GM18868 (cell line): Measurements from ENCODE around the gene GNA15.
"Not testable (repeated sequence)": the region's sequence is repeated elsewhere in the genome, so short reads cannot be mapped to it uniquely, and the experiment has no call there.

Experiments
- ATAC-seq: cut with Tn5 transposase; IDR thresholded peaks from one replicate; pipeline ENCODE4 v1.9.1; 2021; ENCODE audit warnings: mild to moderate bottlenecking, moderate library complexity; ENCODE audit not compliant: unreplicated experiment

The GNA15 gene

GRCh38 chr19:3189702-3190469 is 54.1 kb downstream of the GNA15 start:
- no peak for ATAC-seq

GRCh38 chr19:3190470-3190770 is 54.6 kb downstream of the GNA15 start:
- no peak for ATAC-seq

GRCh38 chr19:3190921-3191805 is 55.3 kb downstream of the GNA15 start:
- ATAC-seq: no peak

GRCh38 chr19:3191806-3192104 is 55.9 kb downstream of the GNA15 start:
- not testable (repeated sequence) for ATAC-seq

- ATAC-seq: no peak
These were observed 56.4 kb downstream of the GNA15 start for GRCh38 chr19:3192228-3192635.

DNA sequence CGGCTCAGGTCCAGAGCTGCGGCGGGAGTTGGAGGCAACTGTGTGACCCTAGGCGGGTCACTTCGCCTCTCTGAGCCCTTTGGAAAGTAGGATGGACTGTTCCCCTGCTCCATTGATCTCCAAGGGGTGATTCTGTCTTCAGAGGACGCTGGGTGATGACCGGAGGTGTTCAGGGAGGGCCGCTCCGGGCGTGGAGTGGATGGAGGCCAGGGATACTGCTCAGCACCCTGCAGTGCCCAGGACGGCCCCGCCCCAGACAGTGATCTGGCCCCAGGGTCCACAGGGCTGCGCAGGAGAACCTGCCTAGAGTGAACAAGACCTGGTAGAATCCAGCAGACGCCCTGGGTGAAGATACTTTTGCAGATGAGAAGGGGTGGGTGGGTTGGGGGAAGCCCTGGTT is 56.9 kb downstream of the GNA15 start:
- ATAC-seq: no peak

- no peak for ATAC-seq
These were observed 57.6 kb downstream of the GNA15 start for GRCh38 chr19:3193256-3194105.

- ATAC-seq: no peak
These were observed 58.6 kb downstream of the GNA15 start for GRCh38 chr19:3194106-3195087.

GRCh38 chr19:3196064-3196932 is 60.5 kb downstream of the GNA15 start:
- ATAC-seq: no peak

DNA sequence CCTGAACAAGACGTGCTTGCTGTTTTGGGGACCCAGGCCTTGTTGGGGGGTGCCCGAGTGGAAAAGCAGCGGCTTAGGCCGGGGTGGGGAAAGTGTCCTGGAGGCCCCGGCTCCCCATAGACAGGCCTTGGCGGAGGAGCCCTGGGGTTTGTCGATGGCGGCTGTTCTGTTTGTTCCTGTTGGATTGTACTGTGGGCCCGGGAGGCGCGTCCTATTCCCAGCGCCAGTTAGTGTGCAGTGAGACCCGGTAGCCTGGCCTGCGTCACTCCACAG is 61.0 kb downstream of the GNA15 start:
- ATAC-seq: no peak

DNA sequence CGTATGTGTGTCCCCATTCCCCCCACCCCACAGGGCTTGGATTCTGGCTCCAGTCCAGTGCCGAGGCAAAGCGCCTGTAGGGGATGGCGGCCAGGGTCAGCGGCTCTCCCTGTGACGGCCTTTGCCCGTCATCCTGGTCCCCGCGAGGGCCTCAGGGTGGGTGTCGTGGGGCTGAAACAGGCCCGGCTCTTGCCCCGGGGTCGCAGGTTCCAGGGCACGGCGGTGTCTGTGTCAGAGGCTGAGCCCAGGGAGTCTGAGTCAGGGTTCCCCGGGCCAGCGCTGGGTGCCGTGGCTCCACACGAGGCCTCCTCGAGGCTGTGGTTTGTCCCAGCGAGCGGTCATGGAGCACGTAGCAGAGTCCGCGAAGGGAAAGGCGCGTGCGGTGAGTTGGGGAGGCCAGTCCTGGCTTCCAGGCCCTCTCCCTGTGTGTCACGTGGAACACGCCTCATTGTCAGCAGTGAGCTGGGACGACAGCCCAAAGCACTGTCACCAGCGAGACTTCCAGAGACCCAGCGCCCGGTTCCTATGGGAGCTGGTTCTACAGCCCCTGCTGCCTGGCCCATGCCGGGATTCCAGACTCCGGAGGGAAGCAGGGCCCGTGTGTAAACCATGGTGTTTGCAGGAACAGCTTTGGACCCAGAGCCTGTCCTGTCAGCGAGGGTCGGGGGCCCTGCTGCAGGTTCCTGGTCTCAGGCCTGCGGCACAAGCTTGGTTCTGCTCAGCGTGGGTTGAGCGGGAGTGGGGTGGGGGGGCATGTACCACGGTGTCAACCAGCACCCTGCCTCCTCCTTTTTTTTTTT is 63.3 kb downstream of the GNA15 start:
- ATAC-seq: no peak

DNA sequence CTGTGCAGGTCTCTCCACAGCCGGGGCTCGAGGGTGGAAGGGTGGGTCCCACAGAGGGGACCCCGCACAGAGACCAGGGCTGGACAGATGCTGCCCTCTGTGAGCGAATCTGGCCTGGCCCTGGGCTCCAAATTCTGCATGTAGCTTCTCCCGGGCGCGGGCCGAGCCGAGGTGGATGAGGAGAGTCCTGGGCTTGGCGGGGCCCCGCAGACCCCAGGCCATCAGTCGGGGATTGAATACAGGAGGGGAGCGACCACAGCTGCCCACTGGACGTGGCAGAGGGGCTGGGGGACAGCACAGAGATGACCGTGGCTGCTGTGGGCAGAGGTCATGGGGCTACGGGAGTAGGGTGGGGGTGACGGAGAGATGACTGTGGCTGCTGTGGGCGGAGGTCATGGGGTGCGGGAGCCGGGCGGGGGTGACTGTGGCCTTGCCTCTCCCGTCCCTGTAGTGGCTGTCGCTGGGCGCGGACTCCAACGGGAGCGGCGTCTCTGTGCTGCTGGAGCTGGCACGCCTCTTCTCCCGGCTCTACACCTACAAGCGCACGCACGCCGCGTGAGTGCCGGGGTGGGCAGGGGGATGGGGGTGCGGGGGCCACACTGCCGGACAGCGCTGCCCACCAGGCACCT is 65.4 kb downstream of the GNA15 start:
- no peak for ATAC-seq

DNA sequence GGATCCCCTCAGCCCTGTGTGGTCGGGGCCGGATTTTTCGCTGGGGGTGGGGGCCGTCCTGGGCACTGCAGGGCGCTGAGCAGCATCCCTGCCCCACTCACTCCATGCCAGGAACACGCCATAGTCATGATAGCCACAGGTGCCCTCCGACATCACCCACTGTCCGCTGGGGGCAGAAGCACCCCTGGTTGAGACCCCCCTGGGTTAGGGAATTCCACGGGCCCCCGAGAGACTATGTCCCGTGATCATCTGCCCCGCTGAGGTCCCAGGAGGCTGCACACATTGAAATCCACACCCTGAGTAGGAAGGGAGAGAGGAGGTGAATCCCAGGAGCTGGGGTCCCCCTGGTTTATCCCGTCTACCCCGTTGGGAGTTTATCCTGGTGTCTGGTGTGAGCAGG is 66.1 kb downstream of the GNA15 start:
- no peak for ATAC-seq

GRCh38 chr19:3202346-3202745 is 66.5 kb downstream of the GNA15 start:
- no peak for ATAC-seq

GRCh38 chr19:3202895-3203294 is 67.1 kb downstream of the GNA15 start:
- ATAC-seq: not testable (repeated sequence)

DNA sequence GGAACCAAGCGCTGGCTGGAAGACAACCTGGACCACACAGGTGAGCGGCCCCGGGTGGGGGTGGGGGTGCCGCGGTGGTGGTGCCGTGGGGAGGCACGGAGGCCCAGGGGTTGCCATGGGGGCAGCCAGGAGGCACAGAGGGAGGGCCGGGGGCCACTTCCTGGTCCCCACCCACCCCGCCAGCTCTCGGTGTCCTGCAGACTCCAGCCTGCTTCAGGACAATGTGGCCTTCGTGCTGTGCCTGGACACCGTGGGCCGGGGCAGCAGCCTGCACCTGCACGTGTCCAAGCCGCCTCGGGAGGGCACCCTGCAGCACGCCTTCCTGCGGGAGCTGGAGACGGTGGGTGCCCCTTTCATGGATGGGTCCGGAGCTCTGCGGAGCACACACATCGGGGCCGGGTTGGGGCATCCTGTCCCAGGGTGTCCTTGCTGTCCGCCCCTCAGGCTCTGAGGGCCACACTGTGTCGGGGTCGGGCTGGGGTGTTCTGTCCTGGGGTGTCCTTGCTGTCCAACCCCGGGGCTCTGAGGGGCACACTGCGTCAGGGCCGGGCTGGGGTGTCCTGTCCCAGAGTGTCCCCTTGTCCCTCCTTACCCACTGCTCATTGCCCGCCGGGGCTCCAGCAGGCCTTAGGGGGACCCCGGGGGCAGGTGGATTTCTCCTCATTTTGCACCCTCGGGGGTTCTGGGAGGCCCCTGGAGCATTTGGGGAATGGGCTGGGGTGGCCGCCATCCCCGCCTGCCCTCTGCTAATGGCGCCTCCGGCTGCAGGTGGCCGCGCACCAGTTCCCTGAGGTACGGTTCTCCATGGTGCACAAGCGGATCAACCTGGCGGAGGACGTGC is 68.2 kb downstream of the GNA15 start:
- no peak for ATAC-seq

DNA sequence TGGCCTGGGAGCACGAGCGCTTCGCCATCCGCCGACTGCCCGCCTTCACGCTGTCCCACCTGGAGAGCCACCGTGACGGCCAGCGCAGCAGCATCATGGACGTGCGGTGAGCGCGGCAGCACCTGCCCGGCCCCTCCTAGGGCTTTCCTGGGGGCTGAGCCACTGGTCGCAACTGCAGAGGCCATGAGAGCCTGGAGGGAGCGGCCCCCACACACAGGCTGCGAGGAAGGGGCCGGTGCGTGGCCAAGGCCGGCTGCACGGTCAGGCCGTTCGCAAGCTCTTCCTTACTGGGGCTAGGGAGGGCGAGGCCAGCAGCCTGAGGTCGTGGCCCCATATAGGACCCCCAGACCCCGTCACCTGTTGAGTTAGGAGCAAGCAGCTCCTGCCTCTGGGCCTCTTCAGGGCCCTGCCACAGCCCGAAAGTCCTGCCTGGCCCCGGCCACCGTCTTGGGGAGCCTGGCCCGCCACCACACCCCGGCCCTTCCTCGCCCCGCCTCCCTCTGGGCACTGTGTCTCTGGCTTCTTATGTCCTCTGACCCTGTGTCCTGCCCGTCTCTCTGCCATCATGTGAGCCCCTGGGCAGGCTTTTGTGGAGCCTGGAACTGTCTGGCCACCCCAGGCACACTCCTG is 68.9 kb downstream of the GNA15 start:
- no peak for ATAC-seq
